Activated B cell treated with CpG ODN at 0.5 μM for 24 hours (primary cell): ENCODE results near the gene NDUFA12. TPM values are rescaled to one million over a fixed set of nuclear protein-coding genes. Genes with fewer than 3 reads are reported as not detected.
"Not testable (repeated sequence)": the region's sequence is repeated elsewhere in the genome, so short reads cannot be mapped to it uniquely, and the experiment has no call there.

Experiments
- ATAC-seq: fragments of 200-7000 bp; cut with Tn5 transposase; one replicate; pipeline ENCODE4 v1.10.0; 2021; ENCODE audit warnings: low read depth, mild to moderate bottlenecking, moderate library complexity
- CTCF ChIA-PET: fragments of 350-600 bp; sonication (Branson Sonifier 250); formaldehyde crosslinking; loops from one replicate; lab custom pipeline; 2021; ENCODE audit warnings: antibody characterized with exemption; lab: Charles Lee
- POLR2A ChIA-PET: fragments of 350-600 bp; sonication (Branson Sonifier 250); formaldehyde crosslinking; loops from one replicate; lab custom pipeline; 2021; ENCODE audit warnings: antibody characterized with exemption; lab: Charles Lee
- DNase-seq: peaks from one replicate; pipeline ENCODE4 v3.0.0; 2022
- H3K27ac Mint-ChIP-seq: one replicate; pipeline ENCODE4 v1.8.0; 2020; ENCODE audit warnings: mixed read lengths
- H3K27me3 Mint-ChIP-seq: one replicate; pipeline ENCODE4 v1.8.0; 2021; ENCODE audit warnings: mixed read lengths
- H3K36me3 Mint-ChIP-seq: one replicate; pipeline ENCODE4 v1.8.0; 2021; ENCODE audit warnings: low read depth, mixed read lengths
- H3K4me1 Mint-ChIP-seq: one replicate; pipeline ENCODE4 v1.8.0; 2021; ENCODE audit warnings: mixed read lengths
- H3K4me3 Mint-ChIP-seq: one replicate; pipeline ENCODE4 v1.8.0; 2020; ENCODE audit warnings: mild to moderate bottlenecking, mixed read lengths
- H3K9me3 Mint-ChIP-seq: one replicate; pipeline ENCODE4 v1.8.0; 2020; ENCODE audit warnings: mixed read lengths
- CTCF ChIP-seq: fragments of 200-600 bp; IDR thresholded peaks from one replicate; pipeline ENCODE4 v1.8.0; 2022; ENCODE audit warnings: antibody characterized with exemption, mild to moderate bottlenecking
- intact Hi-C: fragments of 100-400 bp; cut with micrococcal nuclease; formaldehyde crosslinking; loops from one replicate; pipeline ENCODE4 v1.15.1; 2024
- total RNA-seq: library from RNA; stranded (reverse); gene quantifications from 2 replicates; pipeline ENCODE4 v1.2.3, GENCODE V29; 2022

NDUFA12 gene
- total RNA-seq, 1 donor from 2014 or later, result 81.7 TPM

GRCh38 chr12:94994312-94994711 lies 9.2 kb downstream of the NDUFA12 start:
- Mint-ChIP-seq H3K36me3 (peaks cover 50% of the 10 kb centered on the region), H3K27ac (no peak overlapping the region), H3K9me3 (no peaks in the 10 kb centered on the region), H3K4me3 (no peak overlapping the region), H3K27me3 (no peaks in the 10 kb centered on the region), H3K4me1 (peaks cover 18% of the 10 kb centered on the region)
- intact Hi-C loops, result no loop called here
- POLR2A ChIA-PET, result interaction anchor here (0.6 kb wide), 1 partner anchor 504 kb away, joined by 3 read pairs; no protein-coding TSS in a partner anchor
- no peak for TF ChIP-seq CTCF
- CTCF ChIA-PET, result no interaction called here
- no peak for DNase-seq
- ATAC-seq, result no peak

- peaks cover 14% of the 10 kb centered on the region for H3K4me1 Mint-ChIP-seq
- POLR2A ChIA-PET, result interaction anchor here (0.6 kb wide), 1 partner anchor 505 kb away, joined by 3 read pairs; no protein-coding TSS in a partner anchor
- H3K27ac Mint-ChIP-seq, result not testable (repeated sequence)
Observed at GRCh38 chr12:94993855-94994254, 9.6 kb downstream of the NDUFA12 start.

GRCh38 chr12:94990222-94990621 lies 13.3 kb downstream of the NDUFA12 start:
- CTCF ChIA-PET, result interaction anchor here (1.3 to 1.4 kb wide), 2 partner anchors 13 to 844 kb away, joined by 3 to 4 read pairs; partner anchors contain the start of gene NDUFA12
- H3K27ac Mint-ChIP-seq, result no peak overlapping the region
- intact Hi-C loops, result no loop called here
- ATAC-seq (no peak), DNase-seq (no peak)
- no peak for TF ChIP-seq CTCF
- H3K9me3 Mint-ChIP-seq, result no peaks in the 10 kb centered on the region
- POLR2A ChIA-PET, result no interaction called here
- no peaks in the 10 kb centered on the region for H3K27me3 Mint-ChIP-seq
- no peak overlapping the region for H3K4me3 Mint-ChIP-seq
- no peaks in the 10 kb centered on the region for H3K4me1 Mint-ChIP-seq
- H3K36me3 Mint-ChIP-seq, result peaks cover 50% of the 10 kb centered on the region

More at GRCh38 chr12:94993855-94994254, 9.6 kb downstream of the NDUFA12 start:
- CTCF ChIA-PET, H3K4me3 Mint-ChIP-seq, DNase-seq, intact Hi-C loops, H3K27me3 Mint-ChIP-seq, ATAC-seq, H3K9me3 Mint-ChIP-seq: not testable (repeated sequence)
- peaks cover 50% of the 10 kb centered on the region for H3K36me3 Mint-ChIP-seq

- POLR2A ChIA-PET, result no interaction called here
- H3K4me3 Mint-ChIP-seq, result no peak overlapping the region
- no peak for TF ChIP-seq CTCF
Observed at GRCh38 chr12:94988471-94988870, 15.0 kb downstream of the NDUFA12 start.

GRCh38 chr12:94987801-94988200 lies 15.7 kb downstream of the NDUFA12 start:
- peaks cover 59% of the 10 kb centered on the region for H3K36me3 Mint-ChIP-seq
- H3K4me1 Mint-ChIP-seq, result peaks cover 3% of the 10 kb centered on the region
- POLR2A ChIA-PET, result no interaction called here

More at GRCh38 chr12:94988471-94988870, 15.0 kb downstream of the NDUFA12 start:
- peaks cover 54% of the 10 kb centered on the region for H3K36me3 Mint-ChIP-seq
- H3K4me1 Mint-ChIP-seq, result peaks cover 3% of the 10 kb centered on the region
- no peak for ATAC-seq
- no peak for DNase-seq
- intact Hi-C loops, result no loop called here
- CTCF ChIA-PET, result no interaction called here
- H3K27ac Mint-ChIP-seq, result no peak overlapping the region
- H3K27me3 Mint-ChIP-seq, result no peaks in the 10 kb centered on the region
- H3K9me3 Mint-ChIP-seq, result no peaks in the 10 kb centered on the region

More at GRCh38 chr12:94987801-94988200, 15.7 kb downstream of the NDUFA12 start:
- Mint-ChIP-seq H3K9me3 (no peaks in the 10 kb centered on the region), H3K27me3 (no peaks in the 10 kb centered on the region), H3K27ac (no peak overlapping the region), H3K4me3 (no peak overlapping the region)
- no peak for TF ChIP-seq CTCF
- DNase-seq, result no peak
- no peak for ATAC-seq
- CTCF ChIA-PET, result no interaction called here
- intact Hi-C loops, result no loop called here
